GM13976 (cell line): ENCODE results near the gene GPC3.

Experiments
- DNase-seq: peaks from one replicate; pipeline ENCODE4 v3.0.0; 2012; ENCODE audit warnings: low spot score
- in situ Hi-C: fragments of 300-500 bp; cut with MboI; formaldehyde crosslinking; loops from one replicate; pipeline ENCODE4 v1.12.0; 2022; ENCODE audit warnings: low sequenced_read_pairs, mixed read lengths, inconsistent platforms; ENCODE audit not compliant: unreplicated experiment
- TF ChIP-seq, protein P1 (sequence below): IDR thresholded peaks from 2 replicates; pipeline ENCODE4 v1.5.1; 2012; ENCODE audit warnings: borderline replicate concordance, mild to moderate bottlenecking; ENCODE audit not compliant: insufficient read depth; ENCODE audit errors: extremely low read depth, missing control alignments, control extremely low read depth

GPC3 gene

DNA sequence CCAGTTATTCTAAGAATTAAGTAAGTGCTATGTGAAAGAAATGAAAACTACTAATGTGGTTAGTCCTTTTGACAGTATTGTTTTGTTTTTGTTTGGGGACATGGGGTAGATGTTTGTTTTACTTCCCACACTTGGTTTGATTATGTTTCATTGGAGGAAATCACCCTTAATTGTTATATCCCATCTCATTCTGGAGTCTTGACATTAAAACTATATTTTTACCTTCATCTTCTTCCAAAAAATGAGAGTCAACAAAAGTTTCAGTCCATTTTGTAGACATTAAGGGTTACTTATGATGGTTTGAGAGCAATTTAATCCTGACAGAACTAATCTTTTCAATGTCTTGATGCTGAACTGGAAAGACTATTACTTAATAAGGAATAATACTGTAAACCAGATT, 108.7 kb downstream of the GPC3 start:
- TF ChIP-seq, protein P1, sequence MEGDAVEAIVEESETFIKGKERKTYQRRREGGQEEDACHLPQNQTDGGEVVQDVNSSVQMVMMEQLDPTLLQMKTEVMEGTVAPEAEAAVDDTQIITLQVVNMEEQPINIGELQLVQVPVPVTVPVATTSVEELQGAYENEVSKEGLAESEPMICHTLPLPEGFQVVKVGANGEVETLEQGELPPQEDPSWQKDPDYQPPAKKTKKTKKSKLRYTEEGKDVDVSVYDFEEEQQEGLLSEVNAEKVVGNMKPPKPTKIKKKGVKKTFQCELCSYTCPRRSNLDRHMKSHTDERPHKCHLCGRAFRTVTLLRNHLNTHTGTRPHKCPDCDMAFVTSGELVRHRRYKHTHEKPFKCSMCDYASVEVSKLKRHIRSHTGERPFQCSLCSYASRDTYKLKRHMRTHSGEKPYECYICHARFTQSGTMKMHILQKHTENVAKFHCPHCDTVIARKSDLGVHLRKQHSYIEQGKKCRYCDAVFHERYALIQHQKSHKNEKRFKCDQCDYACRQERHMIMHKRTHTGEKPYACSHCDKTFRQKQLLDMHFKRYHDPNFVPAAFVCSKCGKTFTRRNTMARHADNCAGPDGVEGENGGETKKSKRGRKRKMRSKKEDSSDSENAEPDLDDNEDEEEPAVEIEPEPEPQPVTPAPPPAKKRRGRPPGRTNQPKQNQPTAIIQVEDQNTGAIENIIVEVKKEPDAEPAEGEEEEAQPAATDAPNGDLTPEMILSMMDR = no peak
- no peak for DNase-seq
- in situ Hi-C loops = no loop called here

GRCh38 chrX:133869270-133869669, 116.1 kb downstream of the GPC3 start:
- in situ Hi-C loops = no loop called here
- no peak for DNase-seq
- TF ChIP-seq, protein P1 = no peak

- in situ Hi-C loops = no loop called here
- DNase-seq = no peak
Observed at GRCh38 chrX:133868682-133869081, 116.7 kb downstream of the GPC3 start.

GRCh38 chrX:133868250-133868649, 117.1 kb downstream of the GPC3 start:
- DNase-seq = no peak
- in situ Hi-C loops = no loop called here
- TF ChIP-seq, protein P1 = no peak

More at GRCh38 chrX:133868682-133869081, 116.7 kb downstream of the GPC3 start:
- TF ChIP-seq, protein P1 = no peak

GRCh38 chrX:133865761-133866471, 119.5 kb downstream of the GPC3 start:
- TF ChIP-seq, protein P1 = no peak
- in situ Hi-C loops = no loop called here
- DNase-seq = no peak

GRCh38 chrX:133864236-133864635, 121.2 kb downstream of the GPC3 start:
- no peak for DNase-seq
- in situ Hi-C loops = no loop called here
- TF ChIP-seq, protein P1 = no peak
